Fibroblast of lung (primary cell): ENCODE data around the gene TVP23C. TPM values are rescaled to one million over a fixed set of nuclear protein-coding genes. Genes with fewer than 3 reads are reported as not detected.

ENCODE experiments used
- DNase-seq, 2 donors: peaks; one replicate each; pipeline versions ENCODE4 v3.0.0 to v3.0.0-alpha.2; 2010; ENCODE audit warnings: low read depth in 2 of 2
- H2AFZ ChIP-seq: 2 replicates; pipeline ENCODE4 v1.5.1; 2012; ENCODE audit warnings: low read length, control low read depth, inconsistent platforms
- H3K27ac ChIP-seq: 2 replicates; pipeline ENCODE4 v1.5.1; 2011; ENCODE audit warnings: low read length, control low read depth; ENCODE audit not compliant: insufficient read depth
- H3K27me3 ChIP-seq: 2 replicates; pipeline ENCODE4 v1.5.1; 2011; ENCODE audit warnings: mild to moderate bottlenecking, low read length; ENCODE audit not compliant: control insufficient read depth, insufficient read depth
- H3K36me3 ChIP-seq: 2 replicates; pipeline ENCODE4 v1.5.1; 2011; ENCODE audit warnings: low read length; ENCODE audit not compliant: control insufficient read depth, insufficient read depth
- H3K4me1 ChIP-seq: 2 replicates; pipeline ENCODE4 v1.5.1; 2011; ENCODE audit warnings: low read length; ENCODE audit not compliant: control insufficient read depth, insufficient read depth; ENCODE audit errors: extremely low read depth
- H3K4me2 ChIP-seq: 2 replicates; pipeline ENCODE4 v1.5.1; 2011; ENCODE audit warnings: low read length, control low read depth; ENCODE audit not compliant: insufficient read depth; ENCODE audit errors: extremely low read depth
- H3K4me3 ChIP-seq, 4 experiments: fragments of 200-600 bp in 1 of 4; sonication (generic) in 1 of 4; replicated peaks in 1 of 4; 2 replicates each; pipeline ENCODE4 v1.5.1; 2011 to 2016; ENCODE audit warnings: low read length in 4 of 4, low read depth in 3 of 4, mild to moderate bottlenecking in 3 of 4, control low read depth in 2 of 4, inconsistent platforms in 1 of 4, mixed read lengths in 1 of 4; ENCODE audit not compliant: insufficient read depth in 1 of 4; ENCODE audit errors: control extremely low read depth in 1 of 4
- H3K79me2 ChIP-seq: 2 replicates; pipeline ENCODE4 v1.5.1; 2012; ENCODE audit warnings: mild to moderate bottlenecking, low read length, inconsistent platforms; ENCODE audit not compliant: control insufficient read depth, insufficient read depth
- H3K9ac ChIP-seq: 2 replicates; pipeline ENCODE4 v1.5.1; 2011; ENCODE audit warnings: mild to moderate bottlenecking, low read length, control low read depth; ENCODE audit not compliant: insufficient read depth
- H3K9me3 ChIP-seq: 2 replicates; pipeline ENCODE4 v1.5.1; 2012; ENCODE audit warnings: low read depth, low read length; ENCODE audit not compliant: control insufficient read depth, insufficient read depth
- H4K20me1 ChIP-seq: 2 replicates; pipeline ENCODE4 v1.5.1; 2011; ENCODE audit warnings: low read length; ENCODE audit not compliant: control insufficient read depth, insufficient read depth; ENCODE audit errors: extremely low read depth
- EZH2 ChIP-seq: IDR thresholded peaks from 2 replicates; pipeline ENCODE4 v1.5.1; 2012; ENCODE audit warnings: low read length, control low read depth, mild to moderate bottlenecking; ENCODE audit errors: missing control alignments
- polyA plus RNA-seq, 2 donors: library from polyadenylated mRNA; depleted of rRNA in 1 of 2; stranded (reverse) in 1 of 2; unstranded in 1 of 2; fragments of >200 nt; gene quantifications; 2 replicates each; pipeline ENCODE4 v1.2.1, GENCODE V29; 2011 to 2012; ENCODE audit warnings: missing spikeins in 1 of 2
- total RNA-seq: library from RNA; depleted of rRNA; stranded (reverse); fragments of >200 nt; gene quantifications from 2 replicates; pipeline ENCODE4 v1.2.1, GENCODE V29; 2014
- TF ChIP-seq, protein P1 (sequence below), 2 donors: IDR thresholded peaks in 1 of 2; conservative IDR thresholded peaks in 1 of 2; 1 replicate in 1 of 2; 2 replicates in 1 of 2; pipeline ENCODE4 v1.5.1; 2011 to 2012; ENCODE audit warnings: low read length in 2 of 2, control low read depth in 1 of 2, inconsistent platforms in 1 of 2, low read depth in 1 of 2, mild to moderate bottlenecking in 1 of 2

The TVP23C gene
- total and polyA plus RNA-seq, 2 donors (not counting 1 experiment from before 2014, with no cell fraction given) = 7.0 to 25.1 TPM

DNA sequence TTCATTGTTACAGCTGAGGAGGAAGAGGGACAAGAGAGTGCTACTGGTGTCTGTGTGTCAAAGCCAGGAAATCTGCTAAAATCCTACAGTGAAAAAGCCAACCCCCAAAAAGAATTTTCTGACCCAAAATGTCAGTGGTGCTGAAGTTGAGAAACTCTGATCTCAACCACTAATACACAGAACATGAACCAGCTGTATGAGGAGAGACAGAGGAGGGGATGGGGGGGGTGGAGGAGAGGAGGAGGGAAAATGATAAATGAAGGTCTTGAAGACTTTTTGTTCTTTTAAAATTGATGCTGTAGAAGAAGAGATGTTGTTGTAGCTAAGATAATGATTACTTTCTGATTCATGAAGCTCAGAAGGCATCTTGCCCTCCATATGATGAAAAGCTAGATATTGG lies 68.5 kb downstream of the TVP23C start:
- no peaks in the 10 kb centered on the region for H3K27me3 ChIP-seq
- DNase-seq = no peak
- TF ChIP-seq, protein P1, sequence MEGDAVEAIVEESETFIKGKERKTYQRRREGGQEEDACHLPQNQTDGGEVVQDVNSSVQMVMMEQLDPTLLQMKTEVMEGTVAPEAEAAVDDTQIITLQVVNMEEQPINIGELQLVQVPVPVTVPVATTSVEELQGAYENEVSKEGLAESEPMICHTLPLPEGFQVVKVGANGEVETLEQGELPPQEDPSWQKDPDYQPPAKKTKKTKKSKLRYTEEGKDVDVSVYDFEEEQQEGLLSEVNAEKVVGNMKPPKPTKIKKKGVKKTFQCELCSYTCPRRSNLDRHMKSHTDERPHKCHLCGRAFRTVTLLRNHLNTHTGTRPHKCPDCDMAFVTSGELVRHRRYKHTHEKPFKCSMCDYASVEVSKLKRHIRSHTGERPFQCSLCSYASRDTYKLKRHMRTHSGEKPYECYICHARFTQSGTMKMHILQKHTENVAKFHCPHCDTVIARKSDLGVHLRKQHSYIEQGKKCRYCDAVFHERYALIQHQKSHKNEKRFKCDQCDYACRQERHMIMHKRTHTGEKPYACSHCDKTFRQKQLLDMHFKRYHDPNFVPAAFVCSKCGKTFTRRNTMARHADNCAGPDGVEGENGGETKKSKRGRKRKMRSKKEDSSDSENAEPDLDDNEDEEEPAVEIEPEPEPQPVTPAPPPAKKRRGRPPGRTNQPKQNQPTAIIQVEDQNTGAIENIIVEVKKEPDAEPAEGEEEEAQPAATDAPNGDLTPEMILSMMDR (conservative IDR thresholded peaks at IDR 0.05 in 1 of 2, IDR thresholded peaks at IDR 0.05 in 1 of 2; ENCODE audit: low read depth in 1 of 2, low read length in 2 of 2) = no peak
- TF ChIP-seq EZH2 = no peak

DNA sequence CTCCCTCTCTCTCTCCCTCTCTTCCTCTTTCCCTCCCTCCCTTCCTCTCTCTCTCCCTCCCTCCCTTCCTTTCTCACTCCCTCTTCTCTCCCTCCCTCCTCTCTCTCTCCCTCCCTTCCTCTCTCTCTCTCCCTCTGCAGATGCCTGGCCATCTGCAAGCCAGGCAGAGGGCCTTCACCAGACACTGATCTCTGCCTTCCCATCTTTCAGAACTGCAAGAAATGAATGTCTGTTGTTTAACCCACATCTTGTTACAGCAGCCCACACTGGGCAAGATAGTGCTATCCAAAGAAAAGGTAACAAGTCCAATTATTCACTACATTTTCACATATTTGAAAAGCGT lies 69.6 kb downstream of the TVP23C start:
- no peaks in the 10 kb centered on the region for H3K36me3 ChIP-seq
- H3K4me3 ChIP-seq = no peak overlapping the region
- no peak overlapping the region for H3K9ac ChIP-seq
- peaks cover 5% of the 10 kb centered on the region for H3K4me1 ChIP-seq
- no peaks in the 10 kb centered on the region for H3K27me3 ChIP-seq
- no peak overlapping the region for H2AFZ ChIP-seq
- no peak for TF ChIP-seq EZH2
- TF ChIP-seq, protein P1 (conservative IDR thresholded peaks at IDR 0.05 in 1 of 2, IDR thresholded peaks at IDR 0.05 in 1 of 2; ENCODE audit: low read depth in 1 of 2, low read length in 2 of 2) = no peak
- H3K9me3 ChIP-seq = no peaks in the 10 kb centered on the region
- no peaks in the 10 kb centered on the region for H3K79me2 ChIP-seq
- no peaks in the 10 kb centered on the region for H4K20me1 ChIP-seq
- H3K27ac ChIP-seq = no peak overlapping the region
- no peak for DNase-seq
- no peak overlapping the region for H3K4me2 ChIP-seq

More for the DNA sequence above, 68.5 kb downstream of the TVP23C start:
- Histone ChIP-seq H3K27ac (no peak overlapping the region), H3K36me3 (no peaks in the 10 kb centered on the region), H3K9ac (no peak overlapping the region), H3K79me2 (no peaks in the 10 kb centered on the region), H3K9me3 (no peaks in the 10 kb centered on the region), H3K4me1 (peaks cover 5% of the 10 kb centered on the region), H2AFZ (no peak overlapping the region), H3K4me2 (no peak overlapping the region), H3K4me3 (no peak overlapping the region), H4K20me1 (no peaks in the 10 kb centered on the region)

DNA sequence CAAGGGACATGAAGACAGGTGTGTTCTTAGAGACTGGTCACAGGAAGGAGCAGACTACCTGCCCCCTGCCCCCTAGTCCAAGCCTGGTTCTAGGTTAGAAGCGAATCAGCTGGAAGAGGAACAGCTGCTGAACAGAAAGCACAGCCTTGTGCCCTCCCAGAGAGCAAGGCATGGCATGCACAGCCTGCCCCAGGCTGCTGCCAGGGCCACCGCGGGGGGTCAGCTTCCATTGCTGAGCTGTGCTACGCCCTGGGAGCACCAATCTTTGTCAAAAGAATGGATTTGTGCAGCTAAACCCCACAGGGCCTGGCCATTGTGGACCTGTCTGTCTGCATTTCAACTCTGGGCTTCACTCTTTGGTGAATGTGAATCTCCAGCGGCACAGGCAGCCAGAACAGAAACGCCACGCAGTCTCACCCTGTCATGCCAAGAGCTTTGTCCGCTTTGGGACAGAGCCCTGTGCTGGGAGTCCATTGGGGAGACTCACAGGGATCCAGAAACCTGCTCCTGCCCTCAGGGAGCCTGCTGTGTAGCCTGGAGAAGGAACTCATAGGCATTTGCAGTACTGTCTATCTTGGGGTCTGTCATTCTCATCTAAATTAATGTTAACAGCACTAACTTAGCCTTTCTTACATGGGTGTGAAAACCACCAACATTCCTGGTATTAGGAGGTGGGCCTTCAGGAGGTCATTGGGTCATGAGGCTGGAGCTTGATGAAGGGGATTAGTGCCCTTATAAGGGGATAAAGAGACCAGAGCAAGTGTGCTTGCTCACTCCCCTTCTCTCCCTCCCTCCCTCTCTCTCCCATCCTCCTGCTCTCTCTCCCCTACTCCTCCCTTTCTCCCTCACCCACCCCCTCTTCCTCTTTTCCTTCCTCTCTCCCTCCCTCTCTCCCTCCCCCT lies 70.2 kb downstream of the TVP23C start:
- DNase-seq = no peak
- H3K9me3 ChIP-seq = no peaks in the 10 kb centered on the region
- no peak overlapping the region for H3K4me3 ChIP-seq

More for the DNA sequence above, 70.2 kb downstream of the TVP23C start:
- Histone ChIP-seq H3K9ac (no peak overlapping the region), H3K36me3 (no peaks in the 10 kb centered on the region), H3K27ac (no peak overlapping the region), H3K4me2 (no peak overlapping the region), H4K20me1 (no peaks in the 10 kb centered on the region), H3K79me2 (no peaks in the 10 kb centered on the region), H2AFZ (no peak overlapping the region), H3K27me3 (no peaks in the 10 kb centered on the region), H3K4me1 (peaks cover 5% of the 10 kb centered on the region)
- TF ChIP-seq EZH2 = no peak
- TF ChIP-seq, protein P1 (conservative IDR thresholded peaks at IDR 0.05 in 1 of 2, IDR thresholded peaks at IDR 0.05 in 1 of 2; ENCODE audit: low read depth in 1 of 2, low read length in 2 of 2) = no peak
